ENCODE data around the gene GUCA2B.

GUCA2B gene

DNA sequence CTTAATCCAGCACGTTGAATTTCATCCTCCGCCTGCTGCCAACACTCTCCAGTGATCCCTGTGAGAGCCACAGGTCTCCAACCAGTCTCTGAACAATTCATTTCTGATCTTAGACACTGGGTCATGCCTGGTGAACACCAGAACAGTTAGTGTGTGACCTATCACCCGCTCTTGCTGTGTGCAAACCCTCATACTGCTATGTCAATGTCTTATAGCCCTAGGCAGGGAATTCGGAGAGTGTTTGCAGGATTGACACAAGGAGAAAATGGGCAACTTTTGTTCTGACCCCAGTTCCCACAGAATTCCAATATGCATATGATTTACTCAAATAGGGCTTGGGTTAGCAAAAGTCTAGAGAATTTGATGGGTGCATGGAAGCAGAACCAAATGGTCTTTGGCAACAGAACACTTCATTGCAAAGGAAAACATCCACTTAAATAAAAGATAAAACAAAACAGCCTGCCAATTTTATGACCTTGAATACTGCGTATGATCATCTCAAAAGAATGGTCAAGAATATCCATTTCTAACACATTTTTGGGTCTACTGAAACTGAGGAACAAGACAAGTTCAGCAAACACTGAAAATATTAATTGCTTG lies 23.0 kb upstream of the GUCA2B start:
- H3K27ac ChIP-seq (replicated peaks): no peak overlapping the region
- TF ChIP-seq, protein P1, sequence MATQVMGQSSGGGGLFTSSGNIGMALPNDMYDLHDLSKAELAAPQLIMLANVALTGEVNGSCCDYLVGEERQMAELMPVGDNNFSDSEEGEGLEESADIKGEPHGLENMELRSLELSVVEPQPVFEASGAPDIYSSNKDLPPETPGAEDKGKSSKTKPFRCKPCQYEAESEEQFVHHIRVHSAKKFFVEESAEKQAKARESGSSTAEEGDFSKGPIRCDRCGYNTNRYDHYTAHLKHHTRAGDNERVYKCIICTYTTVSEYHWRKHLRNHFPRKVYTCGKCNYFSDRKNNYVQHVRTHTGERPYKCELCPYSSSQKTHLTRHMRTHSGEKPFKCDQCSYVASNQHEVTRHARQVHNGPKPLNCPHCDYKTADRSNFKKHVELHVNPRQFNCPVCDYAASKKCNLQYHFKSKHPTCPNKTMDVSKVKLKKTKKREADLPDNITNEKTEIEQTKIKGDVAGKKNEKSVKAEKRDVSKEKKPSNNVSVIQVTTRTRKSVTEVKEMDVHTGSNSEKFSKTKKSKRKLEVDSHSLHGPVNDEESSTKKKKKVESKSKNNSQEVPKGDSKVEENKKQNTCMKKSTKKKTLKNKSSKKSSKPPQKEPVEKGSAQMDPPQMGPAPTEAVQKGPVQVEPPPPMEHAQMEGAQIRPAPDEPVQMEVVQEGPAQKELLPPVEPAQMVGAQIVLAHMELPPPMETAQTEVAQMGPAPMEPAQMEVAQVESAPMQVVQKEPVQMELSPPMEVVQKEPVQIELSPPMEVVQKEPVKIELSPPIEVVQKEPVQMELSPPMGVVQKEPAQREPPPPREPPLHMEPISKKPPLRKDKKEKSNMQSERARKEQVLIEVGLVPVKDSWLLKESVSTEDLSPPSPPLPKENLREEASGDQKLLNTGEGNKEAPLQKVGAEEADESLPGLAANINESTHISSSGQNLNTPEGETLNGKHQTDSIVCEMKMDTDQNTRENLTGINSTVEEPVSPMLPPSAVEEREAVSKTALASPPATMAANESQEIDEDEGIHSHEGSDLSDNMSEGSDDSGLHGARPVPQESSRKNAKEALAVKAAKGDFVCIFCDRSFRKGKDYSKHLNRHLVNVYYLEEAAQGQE (IDR thresholded peaks at IDR 0.05; ENCODE audit: insufficient replicate concordance, low read depth): no peak
- TF ChIP-seq, protein P2, sequence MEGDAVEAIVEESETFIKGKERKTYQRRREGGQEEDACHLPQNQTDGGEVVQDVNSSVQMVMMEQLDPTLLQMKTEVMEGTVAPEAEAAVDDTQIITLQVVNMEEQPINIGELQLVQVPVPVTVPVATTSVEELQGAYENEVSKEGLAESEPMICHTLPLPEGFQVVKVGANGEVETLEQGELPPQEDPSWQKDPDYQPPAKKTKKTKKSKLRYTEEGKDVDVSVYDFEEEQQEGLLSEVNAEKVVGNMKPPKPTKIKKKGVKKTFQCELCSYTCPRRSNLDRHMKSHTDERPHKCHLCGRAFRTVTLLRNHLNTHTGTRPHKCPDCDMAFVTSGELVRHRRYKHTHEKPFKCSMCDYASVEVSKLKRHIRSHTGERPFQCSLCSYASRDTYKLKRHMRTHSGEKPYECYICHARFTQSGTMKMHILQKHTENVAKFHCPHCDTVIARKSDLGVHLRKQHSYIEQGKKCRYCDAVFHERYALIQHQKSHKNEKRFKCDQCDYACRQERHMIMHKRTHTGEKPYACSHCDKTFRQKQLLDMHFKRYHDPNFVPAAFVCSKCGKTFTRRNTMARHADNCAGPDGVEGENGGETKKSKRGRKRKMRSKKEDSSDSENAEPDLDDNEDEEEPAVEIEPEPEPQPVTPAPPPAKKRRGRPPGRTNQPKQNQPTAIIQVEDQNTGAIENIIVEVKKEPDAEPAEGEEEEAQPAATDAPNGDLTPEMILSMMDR (IDR thresholded peaks at IDR 0.05; ENCODE audit: insufficient read depth, low read length): no peak
- TF ChIP-seq SPI1 (IDR thresholded peaks at IDR 0.05; ENCODE audit: borderline replicate concordance, low read depth) (no peak), POLR2AphosphoS5 (IDR thresholded peaks at IDR 0.05; ENCODE audit: low read depth) (no peak), GABPA (IDR thresholded peaks at IDR 0.05; ENCODE audit: low read depth) (no peak)
- H3K27me3 ChIP-seq (ENCODE audit: insufficient read depth, poor library complexity, severe bottlenecking): no peaks in the 10 kb centered on the region
- no peak overlapping the region for H3K4me3 ChIP-seq (replicated peaks; ENCODE audit: insufficient read depth, low read length)
- no peak for DNase-seq (ENCODE audit: low read depth in 1 of 2, low spot score in 1 of 2)

DNA sequence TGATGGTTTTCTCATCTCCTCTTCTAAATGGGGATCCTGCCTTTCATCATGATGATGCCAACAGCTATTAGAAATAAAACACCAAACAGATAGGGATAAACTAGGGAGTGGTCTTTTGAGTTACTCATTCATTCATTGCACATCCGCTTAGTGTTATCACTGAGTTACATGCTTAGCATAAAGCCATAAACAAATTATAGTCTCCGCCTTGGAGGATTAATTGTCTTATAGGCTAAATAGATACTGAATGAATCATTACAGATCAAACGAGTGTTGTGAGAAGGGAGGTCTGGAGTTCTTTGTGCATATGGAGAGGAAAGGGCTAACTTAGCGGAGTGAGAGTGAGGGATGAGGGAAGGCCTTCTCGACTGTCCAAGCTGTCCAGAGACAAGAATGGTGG lies 19.8 kb upstream of the GUCA2B start:
- TF ChIP-seq, protein P2 (IDR thresholded peaks at IDR 0.05; ENCODE audit: insufficient read depth, low read length): no peak
- TF ChIP-seq GABPA (IDR thresholded peaks at IDR 0.05; ENCODE audit: low read depth): no peak
- TF ChIP-seq SPI1 (IDR thresholded peaks at IDR 0.05; ENCODE audit: borderline replicate concordance, low read depth): no peak
- DNase-seq (ENCODE audit: low read depth in 1 of 2, low spot score in 1 of 2): no peak
- H3K4me3 ChIP-seq (replicated peaks; ENCODE audit: insufficient read depth, low read length): no peak overlapping the region
- no peak overlapping the region for H3K27ac ChIP-seq (replicated peaks)
- no peaks in the 10 kb centered on the region for H3K27me3 ChIP-seq (ENCODE audit: insufficient read depth, poor library complexity, severe bottlenecking)

DNA sequence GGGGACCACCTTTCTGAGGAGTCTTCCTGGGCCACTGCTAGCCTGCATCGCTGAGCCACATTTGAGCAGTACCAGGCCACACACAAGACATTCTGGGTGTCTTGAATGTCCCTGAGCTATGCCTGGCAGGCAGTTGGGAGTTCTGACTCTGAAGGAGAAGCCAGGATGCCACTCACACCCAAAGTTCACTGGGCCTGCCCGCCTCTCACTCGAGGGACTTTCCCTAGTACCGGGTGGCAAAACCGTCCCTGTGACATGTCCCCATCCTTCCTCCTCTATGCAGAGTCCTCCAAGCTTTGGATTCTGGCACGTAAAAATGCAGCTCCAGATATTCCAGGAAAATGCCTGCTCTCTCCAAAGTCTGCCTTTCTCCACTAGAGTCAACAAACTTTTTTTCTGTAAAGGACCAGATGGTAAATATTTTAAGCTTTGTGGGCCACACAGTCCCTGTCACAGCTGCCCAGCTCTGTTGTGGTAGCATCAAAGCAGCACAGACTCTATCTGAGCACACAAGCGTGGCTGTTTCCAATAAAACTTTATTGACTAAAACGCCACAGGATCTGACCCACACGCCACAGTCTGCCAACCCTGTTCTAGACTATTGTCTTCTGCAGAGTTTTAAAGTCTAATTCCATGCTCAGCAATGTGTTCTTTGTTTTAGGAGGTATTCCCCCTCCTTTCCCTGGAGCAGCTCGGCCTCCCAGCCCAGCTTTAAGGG lies 19.2 kb upstream of the GUCA2B start:
- DNase-seq (ENCODE audit: low read depth in 1 of 2, low spot score in 1 of 2): no peak
- H3K4me3 ChIP-seq (replicated peaks; ENCODE audit: insufficient read depth, low read length): no peak overlapping the region
- H3K27ac ChIP-seq (replicated peaks): no peak overlapping the region
- TF ChIP-seq SPI1 (IDR thresholded peaks at IDR 0.05; ENCODE audit: borderline replicate concordance, low read depth): no peak
- TF ChIP-seq GABPA (IDR thresholded peaks at IDR 0.05; ENCODE audit: low read depth): no peak
- TF ChIP-seq, protein P1 (IDR thresholded peaks at IDR 0.05; ENCODE audit: insufficient replicate concordance, low read depth): no peak
- H3K27me3 ChIP-seq (ENCODE audit: insufficient read depth, poor library complexity, severe bottlenecking): no peaks in the 10 kb centered on the region

DNA sequence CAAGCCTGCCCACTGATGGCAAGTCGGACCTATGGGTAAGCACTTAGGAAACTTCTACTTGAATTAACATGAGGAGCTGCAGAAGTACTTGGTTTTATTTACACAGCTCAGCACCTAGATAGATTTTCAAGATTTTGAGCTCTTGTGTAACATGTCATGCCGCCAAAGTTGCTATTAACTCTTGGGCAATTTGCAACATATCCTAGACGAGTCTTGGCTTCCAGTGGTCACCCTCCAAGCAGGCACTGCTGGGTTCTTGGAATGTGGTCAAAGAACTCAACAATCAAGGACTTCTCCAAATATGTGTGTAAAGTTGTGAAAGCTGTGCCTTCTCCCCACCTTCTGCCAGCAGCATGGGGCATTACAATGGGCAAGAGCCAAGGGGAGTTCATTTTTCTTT lies 17.8 kb upstream of the GUCA2B start:
- Histone ChIP-seq H3K4me3 (replicated peaks; ENCODE audit: insufficient read depth, low read length) (no peak overlapping the region), H3K27ac (replicated peaks) (0 out of 2 replicates have a peak overlapping the region, but pooled peaks have one; percentile 7), H3K27me3 (ENCODE audit: insufficient read depth, poor library complexity, severe bottlenecking) (no peaks in the 10 kb centered on the region)
- DNase-seq (ENCODE audit: low read depth in 1 of 2, low spot score in 1 of 2): peak in 1 of 2 experiments; percentile 68
- TF ChIP-seq SPI1 (IDR thresholded peaks at IDR 0.05; ENCODE audit: borderline replicate concordance, low read depth): peak; percentile 30; the same call in 1 of the 2 replicates
- no peak for TF ChIP-seq POLR2AphosphoS5 (IDR thresholded peaks at IDR 0.05; ENCODE audit: low read depth)
